Panc1 (cell line): ENCODE results near the gene AGTPBP1.

Source experiments
- POLR2AphosphoS5 ChIP-seq: IDR thresholded peaks from 2 replicates; pipeline ENCODE4 v1.6.1; 2012; ENCODE audit warnings: mild to moderate bottlenecking, low read depth, low read length, moderate library complexity
- TCF7L2 ChIP-seq: IDR thresholded peaks from 2 replicates; pipeline ENCODE4 v1.6.1; 2011; ENCODE audit warnings: mild to moderate bottlenecking, low read depth, low read length, inconsistent platforms
- TF ChIP-seq, protein P1 (sequence below): fragments of 450-650 bp; IDR thresholded peaks from 2 replicates; pipeline ENCODE4 v1.5.1; 2017; ENCODE audit warnings: mild to moderate bottlenecking
- TF ChIP-seq, protein P2 (sequence below), 2 experiments: IDR thresholded peaks; 2 replicates each; pipeline ENCODE4 v1.6.1; 2011 to 2012; ENCODE audit warnings: low read depth in 2 of 2, control low read depth in 1 of 2, low read length in 1 of 2, mild to moderate bottlenecking in 1 of 2, moderate library complexity in 1 of 2; ENCODE audit not compliant: insufficient read depth in 1 of 2

DNA sequence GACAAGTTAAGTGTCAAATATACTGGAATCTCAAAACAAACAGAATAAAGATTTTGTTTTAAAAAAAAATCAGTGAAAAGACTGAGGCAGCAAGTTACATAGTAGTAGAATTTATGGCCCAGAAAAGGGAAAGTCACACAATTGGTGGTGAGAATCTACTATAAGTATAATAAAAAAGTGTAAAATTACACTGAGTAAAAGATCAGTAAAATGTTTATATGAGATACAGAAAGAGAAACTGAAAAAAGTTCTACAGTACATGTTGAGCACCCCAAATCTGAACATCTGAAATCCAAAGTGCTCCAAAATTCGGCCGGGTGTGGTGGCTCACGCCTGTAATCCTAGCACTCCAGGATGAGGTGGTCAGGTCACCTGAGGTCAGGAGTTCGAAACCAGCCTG is 15.0 kb downstream of the AGTPBP1 start:
- TF ChIP-seq, protein P1, sequence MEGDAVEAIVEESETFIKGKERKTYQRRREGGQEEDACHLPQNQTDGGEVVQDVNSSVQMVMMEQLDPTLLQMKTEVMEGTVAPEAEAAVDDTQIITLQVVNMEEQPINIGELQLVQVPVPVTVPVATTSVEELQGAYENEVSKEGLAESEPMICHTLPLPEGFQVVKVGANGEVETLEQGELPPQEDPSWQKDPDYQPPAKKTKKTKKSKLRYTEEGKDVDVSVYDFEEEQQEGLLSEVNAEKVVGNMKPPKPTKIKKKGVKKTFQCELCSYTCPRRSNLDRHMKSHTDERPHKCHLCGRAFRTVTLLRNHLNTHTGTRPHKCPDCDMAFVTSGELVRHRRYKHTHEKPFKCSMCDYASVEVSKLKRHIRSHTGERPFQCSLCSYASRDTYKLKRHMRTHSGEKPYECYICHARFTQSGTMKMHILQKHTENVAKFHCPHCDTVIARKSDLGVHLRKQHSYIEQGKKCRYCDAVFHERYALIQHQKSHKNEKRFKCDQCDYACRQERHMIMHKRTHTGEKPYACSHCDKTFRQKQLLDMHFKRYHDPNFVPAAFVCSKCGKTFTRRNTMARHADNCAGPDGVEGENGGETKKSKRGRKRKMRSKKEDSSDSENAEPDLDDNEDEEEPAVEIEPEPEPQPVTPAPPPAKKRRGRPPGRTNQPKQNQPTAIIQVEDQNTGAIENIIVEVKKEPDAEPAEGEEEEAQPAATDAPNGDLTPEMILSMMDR, result no peak
- TF ChIP-seq, protein P2, sequence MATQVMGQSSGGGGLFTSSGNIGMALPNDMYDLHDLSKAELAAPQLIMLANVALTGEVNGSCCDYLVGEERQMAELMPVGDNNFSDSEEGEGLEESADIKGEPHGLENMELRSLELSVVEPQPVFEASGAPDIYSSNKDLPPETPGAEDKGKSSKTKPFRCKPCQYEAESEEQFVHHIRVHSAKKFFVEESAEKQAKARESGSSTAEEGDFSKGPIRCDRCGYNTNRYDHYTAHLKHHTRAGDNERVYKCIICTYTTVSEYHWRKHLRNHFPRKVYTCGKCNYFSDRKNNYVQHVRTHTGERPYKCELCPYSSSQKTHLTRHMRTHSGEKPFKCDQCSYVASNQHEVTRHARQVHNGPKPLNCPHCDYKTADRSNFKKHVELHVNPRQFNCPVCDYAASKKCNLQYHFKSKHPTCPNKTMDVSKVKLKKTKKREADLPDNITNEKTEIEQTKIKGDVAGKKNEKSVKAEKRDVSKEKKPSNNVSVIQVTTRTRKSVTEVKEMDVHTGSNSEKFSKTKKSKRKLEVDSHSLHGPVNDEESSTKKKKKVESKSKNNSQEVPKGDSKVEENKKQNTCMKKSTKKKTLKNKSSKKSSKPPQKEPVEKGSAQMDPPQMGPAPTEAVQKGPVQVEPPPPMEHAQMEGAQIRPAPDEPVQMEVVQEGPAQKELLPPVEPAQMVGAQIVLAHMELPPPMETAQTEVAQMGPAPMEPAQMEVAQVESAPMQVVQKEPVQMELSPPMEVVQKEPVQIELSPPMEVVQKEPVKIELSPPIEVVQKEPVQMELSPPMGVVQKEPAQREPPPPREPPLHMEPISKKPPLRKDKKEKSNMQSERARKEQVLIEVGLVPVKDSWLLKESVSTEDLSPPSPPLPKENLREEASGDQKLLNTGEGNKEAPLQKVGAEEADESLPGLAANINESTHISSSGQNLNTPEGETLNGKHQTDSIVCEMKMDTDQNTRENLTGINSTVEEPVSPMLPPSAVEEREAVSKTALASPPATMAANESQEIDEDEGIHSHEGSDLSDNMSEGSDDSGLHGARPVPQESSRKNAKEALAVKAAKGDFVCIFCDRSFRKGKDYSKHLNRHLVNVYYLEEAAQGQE (IDR thresholded peaks at IDR 0.05; ENCODE audit: insufficient read depth in 1 of 2, low read depth in 2 of 2, low read length in 1 of 2), result no peak
- no peak for TF ChIP-seq TCF7L2
- no peak for TF ChIP-seq POLR2AphosphoS5
